GM20431 (cell line): ENCODE measurements around the gene MYH16.
"Not testable (repeated sequence)": the region's sequence is repeated elsewhere in the genome, so short reads cannot be mapped to it uniquely, and the experiment has no call there.

ENCODE experiments used
- in situ Hi-C: fragments of 300-500 bp; cut with MseI, MboI; formaldehyde crosslinking; loops from one replicate; pipeline ENCODE4 v1.15.0; 2020; ENCODE audit warnings: low sequenced_read_pairs; ENCODE audit not compliant: unreplicated experiment

The MYH16 gene

DNA sequence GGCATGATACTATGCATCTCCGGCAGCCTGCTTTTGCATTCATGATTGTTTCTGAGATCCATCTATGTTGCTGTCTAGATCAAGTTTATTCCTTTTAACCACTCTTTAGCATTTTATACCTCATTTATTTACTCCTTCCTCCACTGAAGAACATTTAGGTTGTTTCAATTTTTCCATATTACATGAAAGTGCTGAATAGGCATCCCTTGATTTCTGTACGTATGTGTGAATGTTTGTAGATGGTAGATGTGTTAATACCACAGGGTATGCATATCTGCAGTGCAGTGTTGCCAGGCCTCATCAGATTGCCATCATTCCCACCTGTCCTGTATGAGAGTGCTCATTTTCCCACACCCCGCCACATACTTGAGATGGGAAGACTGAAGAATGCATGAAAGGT lies 67.0 kb downstream of the MYH16 start:
- in situ Hi-C loops = no loop called here

- in situ Hi-C loops = no loop called here
Measured at GRCh38 chr7:99340659-99341058, 68.0 kb downstream of the MYH16 start.

GRCh38 chr7:99344061-99344647 lies 71.5 kb downstream of the MYH16 start:
- in situ Hi-C loops = no loop called here

DNA sequence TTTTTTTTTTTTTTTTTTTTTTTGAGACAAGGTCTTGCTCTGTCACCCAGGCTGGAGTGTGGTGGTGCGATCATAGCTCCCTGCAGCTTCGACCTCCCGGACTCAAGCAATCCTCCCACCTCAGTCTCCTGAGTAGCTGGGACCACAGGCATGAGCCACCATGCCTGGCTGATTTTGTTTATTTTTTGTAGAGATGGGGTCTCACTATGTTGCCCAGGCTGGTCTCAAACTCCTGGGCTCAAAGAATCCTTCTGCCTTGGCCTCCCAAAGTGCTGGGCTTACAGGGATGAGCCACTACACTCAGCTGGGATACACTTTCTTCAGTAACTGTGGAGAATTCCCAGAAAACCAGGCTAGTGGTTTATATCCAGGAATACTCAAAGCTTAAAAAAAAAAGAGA lies 78.0 kb downstream of the MYH16 start:
- in situ Hi-C loops = not testable (repeated sequence)

DNA sequence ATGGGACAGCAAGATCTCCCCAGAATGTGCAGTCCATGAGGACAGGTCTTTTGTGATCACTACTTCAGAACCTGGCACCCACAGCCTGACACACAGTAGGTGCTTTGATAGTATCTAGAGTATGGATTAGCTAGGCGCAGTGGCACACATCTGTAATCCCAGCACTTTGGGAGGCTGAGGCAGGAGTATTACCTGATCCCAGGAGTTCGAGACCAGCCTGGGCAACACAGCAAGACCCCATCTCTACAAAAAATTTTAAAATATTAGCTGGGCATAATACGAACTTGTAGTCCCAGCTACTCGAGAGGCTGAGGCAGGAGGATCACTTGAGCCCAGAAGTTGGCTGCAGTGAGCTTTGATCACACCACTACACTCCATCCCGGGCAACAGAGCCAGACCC lies 79.6 kb downstream of the MYH16 start:
- in situ Hi-C loops = no loop called here

DNA sequence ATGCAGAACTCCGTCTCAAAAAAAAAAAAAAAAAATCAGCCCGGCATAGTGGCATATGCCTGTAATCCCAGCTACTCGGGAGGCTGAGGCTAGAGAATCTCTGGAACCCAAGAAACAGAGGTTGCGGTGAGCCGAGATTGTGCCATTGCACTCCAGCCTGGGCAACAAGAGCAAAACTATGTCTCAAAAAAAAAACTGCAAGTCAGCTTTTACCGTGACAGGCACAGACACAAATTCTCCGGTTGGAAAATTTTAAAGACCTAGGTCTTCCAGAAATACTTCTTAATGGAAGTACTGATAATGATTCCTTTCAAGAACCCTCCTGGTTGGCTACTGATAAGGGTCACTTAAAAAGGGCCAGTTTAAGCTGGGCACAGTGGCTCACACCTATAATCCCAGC lies 82.5 kb downstream of the MYH16 start:
- in situ Hi-C loops = no loop called here

DNA sequence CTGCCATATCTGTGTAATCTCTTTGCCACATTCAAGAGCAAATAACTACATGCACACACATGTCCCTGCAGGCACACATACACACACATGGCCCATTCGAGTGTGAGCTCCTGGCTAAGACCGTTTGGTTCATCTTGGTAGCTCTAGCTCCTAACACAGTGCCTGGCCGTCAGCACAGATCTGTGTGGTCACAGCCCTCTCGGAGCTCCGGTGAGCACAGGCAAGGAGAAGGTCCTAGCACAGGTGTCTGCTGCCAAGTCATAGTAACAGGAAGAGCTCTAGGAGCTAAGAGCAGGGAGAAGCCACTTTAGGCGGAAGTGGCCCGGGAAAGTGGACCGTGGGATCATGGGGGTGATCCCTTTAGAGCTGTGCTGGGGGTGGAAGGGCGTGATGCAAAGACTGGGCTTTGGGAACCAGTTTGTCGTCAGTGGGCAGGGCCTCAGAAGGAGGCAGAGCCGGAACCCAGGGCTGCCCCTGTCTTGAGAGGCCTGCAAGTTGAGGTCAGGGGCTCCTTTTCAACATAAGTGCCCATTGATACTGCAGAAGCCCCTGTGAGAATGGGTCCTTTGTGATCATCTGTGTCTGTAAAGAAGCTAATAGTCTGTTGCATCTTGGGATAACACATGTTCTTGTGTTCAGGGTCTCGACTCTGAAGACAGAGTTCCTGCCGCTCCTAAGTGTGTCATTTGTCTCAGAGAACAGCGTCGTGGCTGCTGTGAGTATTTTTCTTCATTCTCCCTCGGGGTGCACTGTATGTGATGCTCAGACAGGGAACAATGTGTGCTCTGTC lies 85.3 kb downstream of the MYH16 start:
- in situ Hi-C loops = no loop called here

DNA sequence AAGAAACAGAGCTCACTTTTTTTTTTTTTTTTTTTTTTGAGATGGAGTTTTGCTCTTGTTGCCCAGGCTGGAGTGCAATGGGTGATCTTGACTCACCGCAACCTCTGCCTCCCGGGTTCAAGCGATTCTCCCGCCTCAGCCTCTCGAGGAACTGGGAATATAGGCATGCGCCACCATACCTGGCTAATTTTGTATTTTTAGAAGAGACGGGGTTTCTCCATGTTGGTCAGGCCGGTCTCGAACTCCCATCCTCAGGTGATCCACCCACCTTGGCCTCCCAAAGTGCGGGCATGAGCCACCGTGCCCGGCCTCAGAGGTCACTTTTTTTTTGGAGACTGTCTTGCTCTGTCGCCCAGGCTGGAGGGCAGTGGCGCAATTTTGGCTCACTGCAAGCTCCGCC lies 85.9 kb downstream of the MYH16 start:
- in situ Hi-C loops = not testable (repeated sequence)

DNA sequence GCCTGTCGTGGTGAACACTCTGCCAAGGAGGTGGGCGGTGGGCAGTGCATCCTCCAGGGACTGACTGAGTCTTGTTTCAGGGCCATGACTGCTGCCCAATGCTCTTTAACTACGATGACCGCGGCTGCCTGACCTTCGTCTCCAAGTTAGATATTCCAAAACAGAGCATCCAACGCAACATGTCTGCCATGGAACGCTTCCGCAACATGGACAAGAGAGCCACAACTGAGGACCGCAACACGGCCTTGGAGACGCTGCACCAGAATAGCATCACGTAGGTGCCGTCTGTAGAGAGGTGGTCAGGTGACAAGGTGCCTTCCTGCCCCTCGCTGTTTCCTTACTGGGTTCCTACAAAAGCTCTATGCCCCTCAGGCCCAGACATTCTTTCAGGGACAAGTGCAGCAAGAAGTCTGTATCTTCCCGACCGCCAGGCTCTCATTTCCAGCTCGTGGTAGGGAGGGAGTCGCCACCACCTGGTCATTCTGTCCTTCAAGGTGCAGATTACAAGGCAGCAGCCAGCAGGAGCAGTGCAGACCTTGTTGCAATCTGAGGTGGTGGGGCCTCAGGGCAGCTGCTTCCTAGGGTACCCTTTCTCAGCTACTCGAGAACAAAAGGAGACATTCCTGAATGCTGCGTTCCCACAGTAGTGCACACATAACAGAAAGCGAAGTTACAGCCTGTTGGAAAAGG lies 87.0 kb downstream of the MYH16 start:
- in situ Hi-C loops = no loop called here
